ENCODE results near the gene ROBO2.

The ROBO2 gene

GRCh38 chr3:77068808-77069207 lies 28.9 kb downstream of the ROBO2 start:
- ATAC-seq, result no peak
- H3K27me3 Mint-ChIP-seq, result no peaks in the 10 kb centered on the region

GRCh38 chr3:77071364-77071763 lies 31.5 kb downstream of the ROBO2 start:
- DNase-seq, result no peak
- ATAC-seq, result no peak
- Mint-ChIP-seq H3K27me3 (no peaks in the 10 kb centered on the region), H3K27ac (no peak overlapping the region), H3K4me1 (no peaks in the 10 kb centered on the region), H3K9me3 (peaks cover 19% of the 10 kb centered on the region), H3K4me3 (no peak overlapping the region), H3K36me3 (ENCODE audit: low read depth) (no peaks in the 10 kb centered on the region)

More at GRCh38 chr3:77068808-77069207, 28.9 kb downstream of the ROBO2 start:
- no peak for DNase-seq
- H3K4me3 Mint-ChIP-seq, result no peak overlapping the region
- H3K27ac Mint-ChIP-seq, result no peak overlapping the region
- no peaks in the 10 kb centered on the region for H3K36me3 Mint-ChIP-seq (ENCODE audit: low read depth)
- no peaks in the 10 kb centered on the region for H3K4me1 Mint-ChIP-seq
- peaks cover 19% of the 10 kb centered on the region for H3K9me3 Mint-ChIP-seq

GRCh38 chr3:77071809-77072208 lies 31.9 kb downstream of the ROBO2 start:
- Mint-ChIP-seq H3K36me3 (ENCODE audit: low read depth) (no peaks in the 10 kb centered on the region), H3K27me3 (no peaks in the 10 kb centered on the region), H3K9me3 (peaks cover 17% of the 10 kb centered on the region), H3K4me3 (no peak overlapping the region), H3K4me1 (no peaks in the 10 kb centered on the region), H3K27ac (no peak overlapping the region)
- ATAC-seq (no peak), DNase-seq (no peak)

GRCh38 chr3:77072232-77072631 lies 32.3 kb downstream of the ROBO2 start:
- no peak for ATAC-seq
- Mint-ChIP-seq H3K36me3 (ENCODE audit: low read depth) (no peaks in the 10 kb centered on the region), H3K4me3 (no peak overlapping the region), H3K27ac (no peak overlapping the region), H3K4me1 (no peaks in the 10 kb centered on the region), H3K9me3 (peaks cover 13% of the 10 kb centered on the region), H3K27me3 (no peaks in the 10 kb centered on the region)
- DNase-seq, result no peak

GRCh38 chr3:77078279-77078678 lies 38.4 kb downstream of the ROBO2 start:
- ATAC-seq (no peak), DNase-seq (no peak)
- no peaks in the 10 kb centered on the region for H3K27me3 Mint-ChIP-seq
- H3K9me3 Mint-ChIP-seq, result peaks cover 4% of the 10 kb centered on the region
- H3K4me1 Mint-ChIP-seq, result no peaks in the 10 kb centered on the region
- no peak overlapping the region for H3K4me3 Mint-ChIP-seq
- no peaks in the 10 kb centered on the region for H3K36me3 Mint-ChIP-seq (ENCODE audit: low read depth)
- H3K27ac Mint-ChIP-seq, result no peak overlapping the region

- Mint-ChIP-seq H3K4me1 (no peaks in the 10 kb centered on the region), H3K27ac (no peak overlapping the region), H3K9me3 (peaks cover 4% of the 10 kb centered on the region), H3K27me3 (no peaks in the 10 kb centered on the region), H3K4me3 (no peak overlapping the region), H3K36me3 (ENCODE audit: low read depth) (no peaks in the 10 kb centered on the region)
- ATAC-seq, result no peak
- no peak for DNase-seq
Observed at GRCh38 chr3:77079988-77080610, 40.2 kb downstream of the ROBO2 start.

GRCh38 chr3:77081240-77081661 lies 41.4 kb downstream of the ROBO2 start:
- DNase-seq, result no peak
- ATAC-seq, result no peak
- H3K27me3 Mint-ChIP-seq, result no peaks in the 10 kb centered on the region

GRCh38 chr3:77084511-77084910 lies 44.6 kb downstream of the ROBO2 start:
- no peaks in the 10 kb centered on the region for H3K27me3 Mint-ChIP-seq
- no peak overlapping the region for H3K27ac Mint-ChIP-seq

More at GRCh38 chr3:77081240-77081661, 41.4 kb downstream of the ROBO2 start:
- no peaks in the 10 kb centered on the region for H3K4me1 Mint-ChIP-seq
- no peak overlapping the region for H3K4me3 Mint-ChIP-seq
- peaks cover 4% of the 10 kb centered on the region for H3K9me3 Mint-ChIP-seq
- H3K27ac Mint-ChIP-seq, result no peak overlapping the region
- no peaks in the 10 kb centered on the region for H3K36me3 Mint-ChIP-seq (ENCODE audit: low read depth)

GRCh38 chr3:77086408-77086807 lies 46.5 kb downstream of the ROBO2 start:
- Mint-ChIP-seq H3K36me3 (ENCODE audit: low read depth) (no peaks in the 10 kb centered on the region), H3K4me3 (no peak overlapping the region), H3K27me3 (no peaks in the 10 kb centered on the region), H3K27ac (no peak overlapping the region), H3K4me1 (no peaks in the 10 kb centered on the region), H3K9me3 (peaks cover 8% of the 10 kb centered on the region)
- DNase-seq (no peak), ATAC-seq (no peak)

More at GRCh38 chr3:77084511-77084910, 44.6 kb downstream of the ROBO2 start:
- no peaks in the 10 kb centered on the region for H3K36me3 Mint-ChIP-seq (ENCODE audit: low read depth)
- no peaks in the 10 kb centered on the region for H3K4me1 Mint-ChIP-seq
- no peak overlapping the region for H3K4me3 Mint-ChIP-seq
- ATAC-seq (no peak), DNase-seq (no peak)
- H3K9me3 Mint-ChIP-seq, result peaks cover 8% of the 10 kb centered on the region

GRCh38 chr3:77091809-77092208 lies 51.9 kb downstream of the ROBO2 start:
- peaks cover 11% of the 10 kb centered on the region for H3K9me3 Mint-ChIP-seq
- no peak for ATAC-seq
- no peaks in the 10 kb centered on the region for H3K4me1 Mint-ChIP-seq
- H3K36me3 Mint-ChIP-seq (ENCODE audit: low read depth), result no peaks in the 10 kb centered on the region
- no peaks in the 10 kb centered on the region for H3K27me3 Mint-ChIP-seq
- H3K4me3 Mint-ChIP-seq, result no peak overlapping the region
- DNase-seq, result no peak
- H3K27ac Mint-ChIP-seq, result no peak overlapping the region

- Mint-ChIP-seq H3K27me3 (no peaks in the 10 kb centered on the region), H3K36me3 (ENCODE audit: low read depth) (no peaks in the 10 kb centered on the region), H3K4me3 (no peak overlapping the region), H3K4me1 (no peaks in the 10 kb centered on the region), H3K9me3 (peaks cover 20% of the 10 kb centered on the region), H3K27ac (no peak overlapping the region)
- DNase-seq (no peak), ATAC-seq (no peak)
Observed at GRCh38 chr3:77093101-77093500, 53.2 kb downstream of the ROBO2 start.

GRCh38 chr3:77096145-77096544 lies 56.2 kb downstream of the ROBO2 start:
- H3K4me1 Mint-ChIP-seq, result no peaks in the 10 kb centered on the region
- H3K36me3 Mint-ChIP-seq (ENCODE audit: low read depth), result no peaks in the 10 kb centered on the region
- H3K27me3 Mint-ChIP-seq, result no peaks in the 10 kb centered on the region
- no peak overlapping the region for H3K4me3 Mint-ChIP-seq
- peaks cover 11% of the 10 kb centered on the region for H3K9me3 Mint-ChIP-seq
- DNase-seq (no peak), ATAC-seq (no peak)
- no peak overlapping the region for H3K27ac Mint-ChIP-seq

GRCh38 chr3:77096966-77097890 lies 57.3 kb downstream of the ROBO2 start:
- Mint-ChIP-seq H3K4me1 (no peaks in the 10 kb centered on the region), H3K9me3 (peaks cover 15% of the 10 kb centered on the region), H3K27ac (no peak overlapping the region), H3K36me3 (ENCODE audit: low read depth) (no peaks in the 10 kb centered on the region), H3K4me3 (no peak overlapping the region), H3K27me3 (no peaks in the 10 kb centered on the region)
- ATAC-seq, result no peak
- DNase-seq, result no peak

GRCh38 chr3:77102951-77103769 lies 63.3 kb downstream of the ROBO2 start:
- DNase-seq (no peak), ATAC-seq (no peak)
- no peaks in the 10 kb centered on the region for H3K36me3 Mint-ChIP-seq (ENCODE audit: low read depth)
- no peaks in the 10 kb centered on the region for H3K27me3 Mint-ChIP-seq
- peaks cover 4% of the 10 kb centered on the region for H3K9me3 Mint-ChIP-seq
- H3K27ac Mint-ChIP-seq, result no peak overlapping the region
- no peaks in the 10 kb centered on the region for H3K4me1 Mint-ChIP-seq
- H3K4me3 Mint-ChIP-seq, result no peak overlapping the region

Data from activated naive CD8-positive, alpha-beta T cell treated with anti-CD3 and anti-CD28 coated beads, Interleukin-2, amount 50 U/mL, for 24 hours (primary cell).